HG03196 (cell line): ENCODE measurements around the gene CSK.

Experiments used
- ATAC-seq: cut with Tn5 transposase; IDR thresholded peaks from one replicate; pipeline ENCODE4 v1.9.1; 2021; ENCODE audit not compliant: unreplicated experiment

The CSK gene

DNA sequence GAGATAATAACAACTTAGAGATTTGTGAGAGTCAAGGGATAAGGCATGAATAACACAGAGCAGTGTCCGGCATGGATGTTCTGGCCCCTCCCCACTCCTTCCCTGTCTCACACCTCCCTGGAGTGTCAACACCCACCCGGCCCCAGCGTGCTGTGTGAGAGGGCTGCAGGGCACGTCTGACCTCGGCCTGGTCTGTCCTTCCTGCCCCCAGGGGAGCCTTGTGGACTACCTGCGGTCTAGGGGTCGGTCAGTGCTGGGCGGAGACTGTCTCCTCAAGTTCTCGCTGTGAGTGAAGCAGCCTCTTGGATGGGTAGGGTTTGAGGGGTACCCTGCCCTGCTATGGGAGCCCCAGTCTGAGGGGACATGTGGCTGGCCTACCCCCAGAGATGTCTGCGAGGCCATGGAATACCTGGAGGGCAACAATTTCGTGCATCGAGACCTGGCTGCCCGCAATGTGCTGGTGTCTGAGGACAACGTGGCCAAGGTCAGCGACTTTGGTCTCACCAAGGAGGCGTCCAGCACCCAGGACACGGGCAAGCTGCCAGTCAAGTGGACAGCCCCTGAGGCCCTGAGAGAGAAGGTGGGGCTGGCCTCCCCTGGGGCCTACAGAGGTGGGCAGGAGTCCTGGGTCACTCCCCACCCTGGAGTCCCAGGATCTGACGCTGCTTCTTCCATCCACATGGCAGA, 19.6 kb downstream of the CSK start:
- no peak for ATAC-seq

- ATAC-seq: no peak
Measured at GRCh38 chr15:74802290-74802689, 20.4 kb downstream of the CSK start.

- no peak for ATAC-seq
Measured at GRCh38 chr15:74802862-74803447, 21.1 kb downstream of the CSK start.

DNA sequence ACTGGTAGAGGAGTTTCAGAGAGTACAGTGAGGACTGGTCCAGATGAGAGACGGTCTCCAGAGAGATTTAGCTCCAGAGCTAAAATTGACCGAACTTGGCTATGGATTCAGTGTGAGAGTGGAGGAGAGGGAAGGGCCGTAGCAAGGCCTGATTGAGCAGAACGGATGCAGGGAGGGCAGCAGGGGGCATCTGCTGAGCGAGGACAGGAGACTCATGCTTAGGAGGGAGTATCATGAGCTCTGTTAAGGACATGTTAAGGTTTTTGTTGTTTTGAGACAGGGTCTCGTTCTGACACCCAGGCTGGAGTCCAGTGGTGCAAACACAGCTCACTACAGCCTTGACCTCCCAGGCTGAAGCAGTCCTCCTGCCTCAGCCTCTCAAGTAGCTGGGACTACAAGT, 23.1 kb downstream of the CSK start:
- ATAC-seq: no peak

- ATAC-seq: no peak
Measured at GRCh38 chr15:74807282-74807681, 25.4 kb downstream of the CSK start.

GRCh38 chr15:74808078-74808839, 26.4 kb downstream of the CSK start:
- ATAC-seq: no peak

DNA sequence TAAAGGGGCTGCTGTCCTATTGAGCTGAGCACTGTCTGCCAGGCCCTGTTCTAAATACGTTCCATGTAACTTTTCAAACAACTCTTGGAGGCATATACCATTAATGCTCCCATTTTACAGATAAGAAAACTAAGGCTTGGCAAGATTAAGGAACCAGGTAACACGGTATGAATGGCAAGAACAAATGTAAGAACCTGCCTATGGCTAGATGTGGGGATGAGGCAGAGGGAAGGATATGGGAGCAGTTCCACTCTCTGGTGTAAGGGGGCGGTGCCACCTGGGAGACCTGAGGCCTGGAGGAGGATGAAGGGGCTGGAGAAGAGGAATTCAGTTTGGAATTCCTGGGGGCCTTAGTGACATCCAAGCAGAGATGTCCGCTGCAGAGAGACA, 27.0 kb downstream of the CSK start:
- no peak for ATAC-seq

GRCh38 chr15:74809242-74809641, 27.4 kb downstream of the CSK start:
- no peak for ATAC-seq

- ATAC-seq: no peak
Measured at GRCh38 chr15:74809956-74810355, 28.1 kb downstream of the CSK start.

DNA sequence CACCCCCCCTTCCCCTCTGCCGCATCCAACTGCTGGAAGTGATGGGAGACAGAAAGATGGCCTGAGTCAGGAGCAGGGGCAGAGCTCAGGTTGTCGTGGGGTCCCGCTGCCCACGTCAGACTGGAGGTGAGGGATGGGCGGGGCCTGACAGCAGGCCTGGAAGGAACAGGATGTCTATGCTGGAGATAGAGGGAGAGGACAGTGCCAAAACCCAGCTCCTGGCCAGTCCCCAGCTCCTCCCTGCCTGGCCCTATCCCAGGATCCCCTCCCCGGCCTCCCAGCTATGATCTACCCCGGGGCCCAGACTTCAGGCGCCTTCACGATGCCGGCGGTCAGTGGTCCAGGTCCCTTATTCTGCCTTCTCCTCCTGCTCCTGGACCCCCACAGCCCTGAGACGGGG, 30.7 kb downstream of the CSK start, which contains the start of gene LMAN1L:
Gene LMAN1L, plus strand, starts transcription at position 303 of the 400 bp plus-strand sequence. Its CDS starts 20 bp downstream, at position 323.
- ATAC-seq: no peak

- no peak for ATAC-seq
Measured at GRCh38 chr15:74815121-74815934, 33.4 kb downstream of the CSK start.

DNA sequence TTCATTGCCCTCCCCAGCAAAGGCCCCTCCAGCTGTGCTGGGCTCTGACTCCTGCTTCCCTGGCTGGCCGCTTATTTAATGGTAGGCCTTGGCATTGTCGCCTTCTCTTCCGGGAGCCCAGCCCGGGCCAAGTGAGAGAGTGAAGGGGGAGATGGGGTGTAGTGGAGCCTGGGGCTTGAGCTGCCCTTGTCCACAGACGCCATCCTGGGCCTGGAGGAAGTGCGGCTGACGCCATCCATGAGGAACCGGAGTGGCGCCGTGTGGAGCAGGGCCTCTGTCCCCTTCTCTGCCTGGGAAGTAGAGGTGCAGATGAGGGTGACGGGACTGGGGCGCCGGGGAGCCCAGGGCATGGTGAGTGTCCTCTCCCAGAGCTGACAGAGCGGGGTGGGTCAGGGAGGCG, 34.1 kb downstream of the CSK start:
- ATAC-seq: no peak

DNA sequence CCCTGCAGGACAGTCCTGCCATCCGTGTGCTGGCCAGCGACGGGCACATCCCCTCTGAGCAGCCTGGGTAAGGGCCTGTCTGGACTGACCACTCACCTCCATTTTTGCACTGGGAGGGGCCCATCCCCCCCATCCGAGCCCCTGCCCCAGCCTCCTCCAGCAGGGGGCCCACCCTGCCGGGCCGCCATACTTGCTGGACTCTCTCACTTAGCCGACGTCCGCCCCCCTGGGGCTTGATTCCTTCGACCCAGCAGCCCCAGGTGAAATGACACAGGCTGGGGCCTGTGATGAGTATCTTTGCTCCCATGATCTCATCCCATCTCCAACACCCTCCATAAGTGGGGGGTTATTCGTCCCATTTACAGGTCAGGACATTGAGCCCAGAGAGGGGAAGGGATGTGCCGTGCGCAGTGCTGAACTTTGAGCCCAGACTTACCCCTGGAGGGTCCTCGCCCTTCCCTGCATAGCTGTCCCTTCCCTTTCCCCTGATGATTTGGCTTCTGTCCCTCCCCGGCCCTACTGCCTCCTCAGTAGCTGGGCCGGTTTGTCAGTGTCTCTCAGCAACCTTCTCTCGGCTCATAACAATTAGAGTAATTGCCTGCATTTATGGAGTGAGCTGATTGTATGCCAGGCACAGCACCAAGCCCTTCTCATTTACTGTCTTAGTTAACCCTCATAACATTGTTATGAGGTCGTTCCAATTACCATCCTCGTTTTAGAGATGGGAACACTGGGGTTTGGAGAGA, 34.9 kb downstream of the CSK start:
- ATAC-seq: no peak

DNA sequence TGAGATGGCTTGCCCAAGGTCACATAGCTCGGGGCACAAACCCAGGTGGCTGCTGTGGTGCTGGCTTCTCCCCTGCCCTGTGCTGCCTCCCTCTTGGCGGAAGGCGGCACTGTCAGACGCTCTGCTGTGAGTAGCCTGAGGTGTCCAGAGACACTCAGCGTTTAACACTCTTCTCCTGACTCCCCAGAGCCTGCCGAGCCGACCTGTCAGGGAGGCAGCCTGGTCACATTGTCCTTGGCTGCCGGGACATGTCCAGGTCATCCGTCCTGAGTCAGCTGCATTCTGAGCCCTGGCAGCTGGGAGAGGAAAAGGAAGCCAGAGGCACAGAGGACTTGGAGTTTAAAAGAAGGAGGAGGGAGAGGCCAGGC, 35.5 kb downstream of the CSK start:
- ATAC-seq: no peak

- no peak for ATAC-seq
Measured at GRCh38 chr15:74820056-74820455, 38.2 kb downstream of the CSK start.

DNA sequence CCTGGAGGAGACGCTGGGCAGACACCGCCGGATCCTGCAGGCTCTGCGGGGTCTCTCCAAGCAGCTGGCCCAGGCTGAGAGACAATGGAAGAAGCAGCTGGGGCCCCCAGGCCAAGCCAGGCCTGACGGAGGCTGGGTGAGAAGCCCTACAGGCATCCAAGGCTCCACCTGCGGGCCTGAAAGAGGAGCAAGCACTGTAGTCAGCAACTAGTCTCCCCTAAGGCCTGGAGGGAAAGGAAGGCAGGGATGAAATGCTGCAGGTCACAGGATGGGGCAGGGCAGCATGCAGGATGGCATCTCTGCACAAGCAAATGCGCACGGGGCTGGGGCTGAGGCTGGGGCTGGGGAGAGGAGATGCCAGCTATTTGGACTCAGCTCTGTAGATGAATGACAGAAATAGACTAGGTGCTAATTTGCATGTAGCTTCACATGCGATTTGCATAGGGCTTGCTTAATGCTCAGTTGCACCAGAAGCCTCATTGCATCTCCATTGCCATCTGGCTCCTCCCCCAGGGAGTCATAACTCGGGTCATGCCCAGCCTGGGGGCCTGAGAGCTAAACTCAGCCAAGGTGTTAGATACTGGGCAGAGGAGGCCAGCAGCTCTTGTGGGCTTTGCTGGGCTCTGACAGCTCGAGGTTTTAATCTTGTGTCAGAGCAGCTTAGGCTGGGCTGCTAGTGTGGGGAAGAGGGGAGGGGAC, 39.4 kb downstream of the CSK start:
- ATAC-seq: peak; percentile 52

DNA sequence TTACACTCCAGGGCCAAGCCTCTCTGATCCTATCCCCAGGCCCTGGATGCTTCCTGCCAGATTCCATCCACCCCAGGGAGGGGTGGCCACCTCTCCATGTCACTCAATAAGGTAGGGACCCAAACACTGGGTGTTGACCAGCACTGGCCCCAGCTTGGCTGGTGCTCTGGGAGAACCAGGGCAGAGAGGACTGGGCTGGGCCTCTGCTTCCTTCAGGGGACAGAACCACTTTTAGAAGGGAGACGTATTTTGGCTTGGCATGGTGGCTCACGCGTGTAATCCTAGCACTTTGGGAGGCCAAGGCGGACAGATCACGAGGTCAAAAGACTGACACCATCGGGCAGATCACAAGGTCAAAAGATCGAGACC, 39.9 kb downstream of the CSK start:
- ATAC-seq: no peak

DNA sequence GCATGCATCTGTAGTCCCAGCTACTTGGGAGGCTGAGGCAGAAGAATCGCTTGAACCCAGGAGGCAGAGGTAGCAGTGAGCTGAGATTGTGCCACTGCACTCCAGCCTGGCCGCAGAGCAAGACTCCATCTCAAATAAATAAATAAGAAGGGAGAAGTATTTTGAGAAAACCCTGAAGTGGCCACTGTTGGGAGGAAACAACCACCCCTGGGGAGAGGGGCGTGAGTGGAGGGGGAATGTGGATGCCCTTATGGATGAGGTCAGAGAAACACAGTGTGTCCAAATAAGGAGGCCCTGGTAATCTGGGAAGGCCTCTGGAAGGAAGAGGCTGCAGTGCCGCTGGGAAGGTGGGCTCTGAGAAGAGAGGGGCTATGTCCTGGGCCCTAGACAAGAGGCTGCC, 40.4 kb downstream of the CSK start:
- ATAC-seq: no peak

- no peak for ATAC-seq
Measured at GRCh38 chr15:74823324-74823723, 41.4 kb downstream of the CSK start.

DNA sequence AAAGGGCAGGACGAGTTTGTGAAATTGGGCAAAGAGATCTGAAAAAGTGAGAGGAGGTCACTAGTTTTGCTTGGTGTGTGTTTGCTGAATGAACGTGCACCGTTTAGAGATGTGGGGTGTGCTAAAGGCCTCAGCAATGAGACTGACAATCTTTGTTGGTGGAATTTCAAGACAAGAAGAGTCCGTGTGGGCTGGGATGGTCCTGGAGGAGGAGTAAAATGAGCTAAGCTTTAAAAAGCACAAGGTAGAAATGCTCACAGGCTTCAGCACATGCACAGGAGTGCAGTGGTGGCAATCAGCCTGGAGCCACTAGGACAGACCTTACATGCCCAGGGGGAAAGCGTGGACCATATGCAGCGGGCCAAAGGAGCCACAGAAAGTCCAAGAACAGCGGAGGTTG, 43.1 kb downstream of the CSK start:
- no peak for ATAC-seq
